OCI-LY7 (cell line): ENCODE results near the gene HINT3. TPM values are rescaled to one million over a fixed set of nuclear protein-coding genes. Genes with fewer than 3 reads are reported as not detected.

ENCODE experiments used
- BruUV-seq: library from RNA; stranded (reverse); fragments of 400-500 nt; replicated peaks from 2 replicates; lab custom pipeline; 2021; lab: Mats Ljungman, UMichigan
- CTCF ChIA-PET: fragments of 300-600 bp; sonication (Branson Sonifier 250); formaldehyde crosslinking; loops from one replicate; lab custom pipeline; 2022; ENCODE audit warnings: antibody characterized with exemption; ENCODE audit not compliant: unreplicated experiment; lab: Charles Lee
- POLR2A ChIA-PET: fragments of 300-600 bp; sonication (Branson Sonifier 250); formaldehyde crosslinking; loops from one replicate; lab custom pipeline; 2022; ENCODE audit warnings: antibody characterized with exemption; lab: Charles Lee
- DNase-seq: peaks from one replicate; pipeline ENCODE4 v3.0.0-alpha.2; 2015; ENCODE audit warnings: low spot score
- H2AFZ ChIP-seq: fragments of 200-600 bp; sonication (generic), shearing (Covaris generic); 2 replicates; pipeline ENCODE4 v1.6.1; 2014; ENCODE audit warnings: mild to moderate bottlenecking, antibody characterized with exemption, low read length, moderate library complexity
- H3K27ac ChIP-seq: fragments of 200-600 bp; sonication (generic); 2 replicates; pipeline ENCODE4 v1.5.1; 2014; ENCODE audit warnings: mixed run types, low read depth, mild to moderate bottlenecking, moderate library complexity, low read length, inconsistent platforms; ENCODE audit not compliant: poor library complexity, severe bottlenecking
- H3K36me3 ChIP-seq: fragments of 200-600 bp; sonication (generic); 2 replicates; pipeline ENCODE4 v1.6.1; 2014; ENCODE audit warnings: mild to moderate bottlenecking, antibody characterized with exemption, low read length, moderate library complexity, mixed read lengths; ENCODE audit not compliant: insufficient read depth
- H3K4me1 ChIP-seq: fragments of 200-600 bp; sonication (generic); 2 replicates; pipeline ENCODE4 v1.5.1; 2014; ENCODE audit warnings: mild to moderate bottlenecking, low read length; ENCODE audit not compliant: insufficient read depth, poor library complexity, severe bottlenecking
- H3K4me2 ChIP-seq: fragments of 200-600 bp; sonication (generic); 2 replicates; pipeline ENCODE4 v1.6.1; 2014; ENCODE audit warnings: mild to moderate bottlenecking, low read length
- H3K4me3 ChIP-seq: fragments of 200-600 bp; sonication (generic); 2 replicates; pipeline ENCODE4 v1.5.1; 2014; ENCODE audit warnings: mild to moderate bottlenecking, low read depth, low read length; ENCODE audit not compliant: poor library complexity, severe bottlenecking
- H3K79me2 ChIP-seq: fragments of 200-600 bp; sonication (generic); 2 replicates; pipeline ENCODE4 v1.6.1; 2016; ENCODE audit warnings: low read depth, mild to moderate bottlenecking, low read length, moderate library complexity, mixed read lengths; ENCODE audit not compliant: insufficient read depth
- H3K9me2 ChIP-seq: fragments of 200-600 bp; sonication (generic); 2 replicates; pipeline ENCODE4 v1.6.1; 2016; ENCODE audit warnings: mild to moderate bottlenecking, low read length, mixed read lengths; ENCODE audit not compliant: insufficient read depth
- H3K9me3 ChIP-seq: fragments of 200-600 bp; sonication (generic); 2 replicates; pipeline ENCODE4 v1.6.1; 2014; ENCODE audit warnings: mild to moderate bottlenecking, mixed run types, low read length, mixed read lengths
- H4K20me1 ChIP-seq: fragments of 200-600 bp; sonication (generic); 2 replicates; pipeline ENCODE4 v1.6.1; 2014; ENCODE audit warnings: mild to moderate bottlenecking, antibody characterized with exemption, low read length, moderate library complexity, mixed read lengths; ENCODE audit not compliant: insufficient read depth
- CTCF ChIP-seq: fragments of 200-600 bp; sonication (generic); conservative IDR thresholded peaks from 2 replicates; pipeline ENCODE4 v1.5.1; 2014; ENCODE audit warnings: mild to moderate bottlenecking, antibody characterized with exemption, low read length, moderate library complexity, mixed read lengths
- EZH2phosphoT487 ChIP-seq: fragments of 200-600 bp; sonication (generic); IDR thresholded peaks from 2 replicates; pipeline ENCODE4 v1.6.1; 2018; ENCODE audit warnings: low read depth, borderline replicate concordance, mild to moderate bottlenecking, mixed run types, antibody characterized with exemption, low read length, moderate library complexity, mixed read lengths
- intact Hi-C: fragments of 100-400 bp; cut with micrococcal nuclease; formaldehyde crosslinking; loops from one replicate; pipeline ENCODE4 v1.10.0; 2022; ENCODE audit not compliant: unreplicated experiment
- total RNA-seq, 2 experiments: library from RNA; depleted of rRNA in 1 of 2; stranded (reverse); fragments of >200 nt in 1 of 2; shearing (Covaris generic) in 1 of 2; gene quantifications; 2 replicates each; pipeline ENCODE4 v1.2.3, GENCODE V29; 2014 to 2022

Gene HINT3
- total RNA-seq, 2 experiments from 2014 or later = 10.4 to 10.6 TPM

- DNase-seq = no peak
- Histone ChIP-seq H3K4me1 (peaks cover under 1% of the 10 kb centered on the region), H3K9me3 (no peaks in the 10 kb centered on the region), H3K4me2 (no peak overlapping the region), H2AFZ (no peak overlapping the region), H3K4me3 (no peak overlapping the region), H3K9me2 (no peaks in the 10 kb centered on the region), H3K27ac (no peak overlapping the region), H3K79me2 (no peaks in the 10 kb centered on the region), H4K20me1 (no peaks in the 10 kb centered on the region), H3K36me3 (no peaks in the 10 kb centered on the region)
- ChIA-PET CTCF (no interaction called here), POLR2A (no interaction called here)
- intact Hi-C loops = no loop called here
- no TSS peak for BruUV-seq
- TF ChIP-seq CTCF (no peak), EZH2phosphoT487 (no peak)
Observed at GRCh38 chr6:125939026-125939425, 17.5 kb upstream of the HINT3 start.

GRCh38 chr6:125939791-125940190, 16.8 kb upstream of the HINT3 start:
- H2AFZ ChIP-seq = no peak overlapping the region
- H3K36me3 ChIP-seq = no peaks in the 10 kb centered on the region
- H3K4me2 ChIP-seq = no peak overlapping the region
- BruUV-seq = no TSS peak
- H3K9me3 ChIP-seq = no peaks in the 10 kb centered on the region
- H3K79me2 ChIP-seq = no peaks in the 10 kb centered on the region
- H3K4me3 ChIP-seq = no peak overlapping the region
- ChIA-PET POLR2A (interaction anchor here (0.6 to 1.0 kb wide), 2 partner anchors 18 to 137 kb away, joined by 3 to 4 read pairs; no protein-coding TSS in a partner anchor), CTCF (no interaction called here)
- TF ChIP-seq EZH2phosphoT487 (no peak), CTCF (no peak)
- H3K4me1 ChIP-seq = peaks cover 5% of the 10 kb centered on the region
- intact Hi-C loops = no loop called here
- H3K9me2 ChIP-seq = no peaks in the 10 kb centered on the region
- DNase-seq = no peak
- H4K20me1 ChIP-seq = no peaks in the 10 kb centered on the region
- H3K27ac ChIP-seq = no peak overlapping the region

- DNase-seq = no peak
Observed at GRCh38 chr6:125940247-125941041, 16.1 kb upstream of the HINT3 start.

More at GRCh38 chr6:125940247-125941041, 16.1 kb upstream of the HINT3 start:
- TF ChIP-seq EZH2phosphoT487 (no peak), CTCF (no peak)
- POLR2A ChIA-PET = interaction anchor here (0.6 to 1.3 kb wide), 5 partner anchors 8 to 1326 kb away, joined by 3 to 4 read pairs (median 3); partner anchors contain the start of gene RNF146
- intact Hi-C loops = no loop called here
- Histone ChIP-seq H3K9me2 (no peaks in the 10 kb centered on the region), H3K4me2 (no peak overlapping the region), H4K20me1 (no peaks in the 10 kb centered on the region), H2AFZ (no peak overlapping the region), H3K27ac (no peak overlapping the region), H3K36me3 (no peaks in the 10 kb centered on the region), H3K79me2 (no peaks in the 10 kb centered on the region), H3K4me3 (no peak overlapping the region), H3K9me3 (no peaks in the 10 kb centered on the region), H3K4me1 (peaks cover 5% of the 10 kb centered on the region)
- BruUV-seq = no TSS peak
- CTCF ChIA-PET = no interaction called here
